GM18526 (cell line): ENCODE measurements around the gene NOC2L.

ENCODE experiments used
- POLR2A ChIP-seq: IDR thresholded peaks from 3 replicates; pipeline ENCODE4 v1.6.1; 2011; ENCODE audit not compliant: insufficient read length; ENCODE audit errors: extremely low read depth

The NOC2L gene

GRCh38 chr1:959731-960362 is 791 bp upstream of the NOC2L start:
- TF ChIP-seq POLR2A = no peak

DNA sequence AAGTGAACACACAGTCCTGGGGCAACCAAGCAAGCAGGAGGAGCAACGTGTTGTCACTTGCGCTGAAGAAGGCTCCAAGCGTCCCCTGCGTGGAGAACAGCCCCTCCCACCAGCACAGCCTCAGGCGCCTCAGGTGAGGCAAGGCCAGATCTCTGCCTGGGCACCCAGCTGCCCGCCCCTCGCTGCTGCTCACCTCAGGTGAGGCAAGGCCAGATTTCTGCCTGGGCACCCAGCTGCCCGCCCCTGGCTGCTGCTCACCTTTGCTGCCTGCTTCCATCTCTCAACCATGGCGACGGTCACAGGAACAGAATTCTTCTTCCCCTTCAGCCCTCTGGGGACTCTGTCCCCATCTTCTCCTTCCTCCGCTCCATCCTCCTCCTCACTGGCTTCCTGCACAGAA is 2.4 kb downstream of the NOC2L start:
- TF ChIP-seq POLR2A = no peak

DNA sequence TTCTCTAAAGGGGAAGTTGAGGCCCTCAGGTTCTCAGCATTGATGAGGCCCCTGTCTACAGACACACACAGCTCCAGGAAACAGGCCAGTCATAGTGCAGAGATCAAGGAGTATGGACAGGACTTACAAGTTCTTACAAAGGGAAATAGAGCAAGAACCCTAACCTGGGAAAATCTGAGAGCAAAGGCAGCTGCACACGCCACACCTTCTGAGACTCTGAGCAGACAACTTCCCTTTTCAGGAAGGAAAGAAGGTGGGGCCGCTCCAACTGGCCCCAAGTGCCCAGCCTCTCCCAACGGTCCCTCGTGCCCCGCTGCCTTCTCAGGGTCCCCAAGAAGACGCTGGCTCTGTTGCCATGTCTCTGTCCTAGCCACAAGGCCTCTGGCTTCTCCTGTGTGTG is 3.6 kb downstream of the NOC2L start:
- no peak for TF ChIP-seq POLR2A

GRCh38 chr1:954927-955326 is 4.1 kb downstream of the NOC2L start:
- no peak for TF ChIP-seq POLR2A

- TF ChIP-seq POLR2A = no peak
Measured at GRCh38 chr1:953524-954320, 5.3 kb downstream of the NOC2L start.

GRCh38 chr1:952603-953002 is 6.5 kb downstream of the NOC2L start:
- TF ChIP-seq POLR2A = no peak

GRCh38 chr1:952201-952600 is 6.9 kb downstream of the NOC2L start:
- TF ChIP-seq POLR2A = no peak

DNA sequence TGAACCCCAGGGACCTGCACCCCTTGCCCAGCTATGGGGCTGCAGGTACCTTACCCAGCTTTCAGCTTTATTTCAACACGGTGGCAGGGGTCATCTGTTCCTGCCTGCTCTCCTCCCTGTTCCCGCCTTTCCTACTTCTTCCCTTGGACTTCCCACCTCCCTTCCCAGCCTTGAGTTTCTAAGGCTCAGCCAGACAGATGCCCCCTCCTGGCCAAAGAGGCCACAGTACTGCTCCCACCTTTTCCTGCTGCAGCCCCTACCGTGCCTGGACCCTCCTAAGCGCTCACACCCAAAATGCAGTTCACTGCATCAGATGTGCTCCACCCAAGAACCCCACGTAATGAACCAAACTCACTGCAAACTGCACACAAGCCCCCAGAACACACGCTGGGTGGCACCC is 7.7 kb downstream of the NOC2L start:
- TF ChIP-seq POLR2A = no peak

DNA sequence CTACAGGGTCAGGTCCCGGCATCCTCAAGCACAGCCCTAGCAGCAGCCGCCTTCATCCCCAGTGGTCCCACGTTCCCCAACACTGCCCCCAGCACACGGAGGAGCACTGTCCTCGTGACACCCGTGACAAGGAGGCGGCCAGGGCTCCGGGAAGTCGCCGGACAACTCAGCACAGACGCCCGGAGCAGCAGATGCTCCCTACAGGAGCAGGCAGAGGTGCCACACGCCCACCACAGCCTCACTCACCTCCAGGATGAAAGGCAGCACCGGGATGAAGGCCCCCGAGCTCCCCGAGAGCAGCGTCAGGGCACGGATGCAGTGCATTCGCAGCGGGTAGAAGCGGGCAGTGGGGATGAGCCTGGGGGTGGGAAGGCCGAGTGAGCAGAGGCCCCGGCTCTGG is 8.2 kb downstream of the NOC2L start:
- TF ChIP-seq POLR2A = no peak

DNA sequence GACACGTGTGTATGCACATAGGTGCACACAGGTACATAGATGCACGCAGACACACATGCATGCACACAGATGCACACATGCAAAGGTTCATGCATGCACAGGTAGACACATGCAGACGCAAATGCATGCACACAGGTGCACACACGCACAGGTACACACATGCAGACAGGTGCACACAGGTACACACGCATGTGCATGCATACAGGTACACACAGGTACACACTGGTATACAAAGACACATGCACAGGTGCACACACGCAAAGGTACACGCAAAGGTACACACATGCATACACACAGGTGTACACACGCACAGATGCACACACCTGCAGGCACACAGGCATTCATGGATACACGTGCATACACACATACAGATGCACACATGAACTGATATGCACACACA is 8.8 kb downstream of the NOC2L start:
- no peak for TF ChIP-seq POLR2A

- TF ChIP-seq POLR2A = no peak
Measured at GRCh38 chr1:947958-948357, 11.1 kb downstream of the NOC2L start.

GRCh38 chr1:945688-946556 is 13.1 kb downstream of the NOC2L start:
- TF ChIP-seq POLR2A = no peak

- TF ChIP-seq POLR2A = no peak
Measured at GRCh38 chr1:944341-945325, 14.4 kb downstream of the NOC2L start.

DNA sequence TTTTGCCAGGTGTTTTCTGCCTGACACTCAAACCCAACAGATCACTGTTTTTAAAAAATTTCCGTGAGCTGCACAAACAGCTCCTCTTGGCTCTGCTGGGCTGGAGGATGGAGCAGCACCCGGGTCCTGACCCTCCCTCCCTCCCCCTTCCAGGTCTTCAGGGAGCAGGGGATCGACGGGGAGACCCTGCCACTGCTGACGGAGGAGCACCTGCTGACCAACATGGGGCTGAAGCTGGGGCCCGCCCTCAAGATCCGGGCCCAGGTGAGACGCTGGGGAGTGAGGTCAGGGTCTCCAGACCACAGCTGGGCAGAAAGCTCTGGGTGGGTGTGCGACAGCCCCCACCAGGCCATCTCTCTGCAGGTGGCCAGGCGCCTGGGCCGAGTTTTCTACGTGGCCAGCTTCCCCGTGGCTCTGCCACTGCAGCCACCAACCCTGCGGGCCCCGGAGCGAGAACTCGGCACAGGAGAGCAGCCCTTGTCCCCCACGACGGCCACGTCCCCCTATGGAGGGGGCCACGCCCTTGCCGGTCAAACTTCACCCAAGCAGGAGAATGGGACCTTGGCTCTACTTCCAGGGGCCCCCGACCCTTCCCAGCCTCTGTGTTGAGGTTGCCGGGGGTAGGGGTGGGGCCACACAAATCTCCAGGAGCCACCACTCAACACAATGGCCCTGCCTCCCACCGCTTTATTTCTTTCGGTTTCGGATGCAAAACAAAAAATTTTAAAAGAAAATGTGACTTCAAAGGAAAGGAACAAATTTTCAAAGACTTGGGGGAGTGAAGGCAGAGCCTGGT is 15.3 kb downstream of the NOC2L start:
- no peak for TF ChIP-seq POLR2A
